Pancreas (tissue), 10 donors: ENCODE measurements around the gene ABCA1. TPM values are rescaled to one million over a fixed set of nuclear protein-coding genes. Genes with fewer than 3 reads are reported as not detected.

Experiments used
- ATAC-seq, 4 donors: fragments of 200-7000 bp; cut with Tn5 transposase; one replicate each; pipeline versions ENCODE4 v1.8.0 to v1.9.1; 2020; ENCODE audit warnings: mild to moderate bottlenecking in 4 of 4, moderate library complexity in 4 of 4
- DNase-seq, 6 donors: peaks; one replicate each; pipeline ENCODE4 v3.0.0-alpha.2; 2020
- FAIRE-seq: peaks from 2 replicates; lab custom pipeline; 2012; peaks lifted over from hg19 to GRCh38; lab: Jason Lieb, UNC
- H3K27ac ChIP-seq, 4 donors: fragments of 200-600 bp; sonication (generic); 1 replicate in 3 of 4; 2 replicates in 1 of 4; pipeline versions ENCODE4 v1.5.0 to v1.8.0; 2020
- H3K27me3 ChIP-seq, 4 donors: fragments of 200-600 bp; one replicate each; pipeline ENCODE4 v1.8.0; 2021
- H3K36me3 ChIP-seq, 3 donors: fragments of 200-600 bp; sonication (generic) in 1 of 3; one replicate each; pipeline versions ENCODE4 v1.5.0 to v1.8.0; 2020 to 2021
- H3K4me1 ChIP-seq, 3 donors: fragments of 200-600 bp; one replicate each; pipeline ENCODE4 v1.8.0; 2021
- H3K4me3 ChIP-seq, 4 donors: fragments of 200-600 bp; sonication (generic) in 2 of 4; one replicate each; pipeline versions ENCODE4 v1.5.0 to v1.8.0; 2020 to 2021
- H3K9me3 ChIP-seq, 4 donors: fragments of 200-600 bp; one replicate each; pipeline ENCODE4 v1.8.0; 2021
- WGBS, 2 donors: extraction: QIAGEN DNeasy Blood & Tissue Kit; methylation state at CpG; one replicate each; pipeline ENCODE4 v1.1.7; 2013; 5-methylcytosine and 5-hydroxymethylcytosine counted together
- intact Hi-C, 3 donors: fragments of 100-400 bp; cut with DNase I; formaldehyde crosslinking; loops; one replicate each; pipeline versions ENCODE4 v1.11.1 to v1.14.2; 2022
- polyA plus RNA-seq, 2 donors: library from polyadenylated mRNA; stranded (reverse); fragments of 200-250 nt; gene quantifications; one replicate each; pipeline ENCODE4 v1.2.3, GENCODE V29; 2013
- total RNA-seq, 6 donors: library from RNA; stranded (reverse); fragmentation: NEBNext Ultra II Directional in 4 of 6; extraction: Animal tissue kit (Norgen Biotek cat#: 25700) in 4 of 6; gene quantifications; one replicate each; pipeline versions ENCODE4 v1.2.1 to v1.2.4, GENCODE V29; 2021 to 2023
- TF ChIP-seq, protein P1 (sequence below), 4 donors: fragments of 200-600 bp; sonication (generic) in 3 of 4; IDR thresholded peaks; one replicate each; pipeline versions ENCODE4 v1.5.0 to v1.8.0; 2021; ENCODE audit warnings: antibody characterized with exemption in 4 of 4
- donor health status: healthy with polysubstance abuse.
- donor health status: DM: no; HTN: no; CAD: no; lungs with moderate emphysema.
- donor health status: DM: no; HTN: no; CAD: no.
- donor health status: control.
- donor health status: control.
- donor health status: Bipolar disorder and iron deficiency.
- donor health status: DM: yes; HTN: yes; CAD: no.
- donor health status: DM: no; HTN: no; CAD: no.
- donor health status: DM: no; HTN: no; CAD: no.
- donor health status: DM: yes; HTN: yes; CAD: no.

Gene ABCA1
- total and polyA plus RNA-seq, 8 donors, result 3.2 to 20.4 (median 8.6) TPM

DNA sequence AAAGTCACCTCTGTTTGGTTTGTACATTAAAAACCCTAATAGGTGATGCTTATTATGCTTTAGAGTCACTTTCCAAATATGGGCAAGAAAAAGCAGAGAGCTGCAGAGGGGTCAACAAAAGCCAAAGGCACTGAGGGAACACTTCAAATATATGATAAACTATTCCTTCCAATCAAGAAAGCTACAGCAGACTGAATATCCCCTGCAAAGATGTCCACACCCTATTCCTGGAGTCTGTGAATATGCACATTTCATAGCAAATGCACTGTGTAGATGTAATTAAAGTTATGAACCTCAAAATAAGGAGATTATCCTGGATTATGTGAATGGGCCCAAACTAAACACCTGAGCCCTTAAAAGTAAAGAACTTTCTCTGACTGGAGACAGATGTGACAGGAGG lies 74.3 kb downstream of the ABCA1 start:
- H3K9me3 ChIP-seq, result no peaks in the 10 kb centered on the region
- TF ChIP-seq, protein P1, sequence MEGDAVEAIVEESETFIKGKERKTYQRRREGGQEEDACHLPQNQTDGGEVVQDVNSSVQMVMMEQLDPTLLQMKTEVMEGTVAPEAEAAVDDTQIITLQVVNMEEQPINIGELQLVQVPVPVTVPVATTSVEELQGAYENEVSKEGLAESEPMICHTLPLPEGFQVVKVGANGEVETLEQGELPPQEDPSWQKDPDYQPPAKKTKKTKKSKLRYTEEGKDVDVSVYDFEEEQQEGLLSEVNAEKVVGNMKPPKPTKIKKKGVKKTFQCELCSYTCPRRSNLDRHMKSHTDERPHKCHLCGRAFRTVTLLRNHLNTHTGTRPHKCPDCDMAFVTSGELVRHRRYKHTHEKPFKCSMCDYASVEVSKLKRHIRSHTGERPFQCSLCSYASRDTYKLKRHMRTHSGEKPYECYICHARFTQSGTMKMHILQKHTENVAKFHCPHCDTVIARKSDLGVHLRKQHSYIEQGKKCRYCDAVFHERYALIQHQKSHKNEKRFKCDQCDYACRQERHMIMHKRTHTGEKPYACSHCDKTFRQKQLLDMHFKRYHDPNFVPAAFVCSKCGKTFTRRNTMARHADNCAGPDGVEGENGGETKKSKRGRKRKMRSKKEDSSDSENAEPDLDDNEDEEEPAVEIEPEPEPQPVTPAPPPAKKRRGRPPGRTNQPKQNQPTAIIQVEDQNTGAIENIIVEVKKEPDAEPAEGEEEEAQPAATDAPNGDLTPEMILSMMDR (IDR thresholded peaks at IDR 0.05), result no peak
- peaks cover 3 to 7% (median 6%) of the 10 kb centered on the region in 3 donors for H3K4me1 ChIP-seq
- no peak for ATAC-seq
- H3K27me3 ChIP-seq, result no peaks in the 10 kb centered on the region
- no peak overlapping the region for H3K4me3 ChIP-seq
- H3K27ac ChIP-seq, result no peak overlapping the region
- no peak for DNase-seq
- no peak for FAIRE-seq
- intact Hi-C loops, result no loop called here
- no peaks in the 10 kb centered on the region for H3K36me3 ChIP-seq

DNA sequence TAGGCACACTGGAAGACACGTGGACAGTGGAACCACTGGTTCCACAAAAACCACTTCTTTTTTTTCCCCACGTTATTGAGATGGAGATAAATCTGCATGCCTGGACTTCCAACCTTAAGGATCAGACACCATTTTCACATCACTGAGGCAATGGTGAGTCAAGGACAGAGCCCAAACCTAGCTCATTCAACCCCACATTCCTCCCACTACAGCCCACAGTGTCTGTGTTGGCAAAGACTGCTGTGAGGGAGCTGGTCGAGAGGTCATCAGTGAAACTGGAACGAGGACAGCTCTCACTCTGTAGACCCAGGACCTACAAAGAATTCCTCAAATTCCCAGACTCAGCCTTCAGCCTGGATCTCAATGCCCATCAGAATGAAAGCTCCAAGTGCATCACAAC lies 74.8 kb downstream of the ABCA1 start:
- FAIRE-seq, result no peak
- no peak overlapping the region for H3K4me3 ChIP-seq
- intact Hi-C loops, result no loop called here

DNA sequence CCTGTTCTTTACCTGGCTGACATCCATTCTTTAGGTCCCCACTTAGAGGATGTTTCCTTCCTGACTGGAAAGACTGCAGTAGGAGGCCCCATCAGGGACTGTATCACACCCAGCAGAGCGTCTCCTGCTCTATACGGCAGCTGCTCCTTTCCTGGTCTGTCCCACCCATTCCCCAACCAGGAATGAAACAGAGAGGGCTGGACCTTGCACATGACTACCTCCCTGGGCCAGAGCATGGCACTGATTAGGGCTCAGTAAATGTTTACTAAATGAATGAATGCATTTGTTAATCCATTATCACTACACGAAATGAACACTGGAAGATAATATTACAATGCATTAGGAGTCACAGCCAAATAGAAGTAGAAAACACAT lies 76.4 kb downstream of the ABCA1 start:
- peaks cover 3 to 7% (median 6%) of the 10 kb centered on the region in 3 donors for H3K4me1 ChIP-seq

More for the DNA sequence above, 74.8 kb downstream of the ABCA1 start:
- TF ChIP-seq, protein P1 (IDR thresholded peaks at IDR 0.05), result no peak
- H3K27me3 ChIP-seq, result no peaks in the 10 kb centered on the region
- no peak overlapping the region for H3K27ac ChIP-seq
- H3K4me1 ChIP-seq, result peaks cover 3 to 7% (median 6%) of the 10 kb centered on the region in 3 donors
- DNase-seq (no peak), ATAC-seq (no peak)
- H3K36me3 ChIP-seq, result no peaks in the 10 kb centered on the region
- WGBS, 2 donors, result 78 to 83% methylated on average over 4 of the region's 4 CpGs
- H3K9me3 ChIP-seq, result no peaks in the 10 kb centered on the region

DNA sequence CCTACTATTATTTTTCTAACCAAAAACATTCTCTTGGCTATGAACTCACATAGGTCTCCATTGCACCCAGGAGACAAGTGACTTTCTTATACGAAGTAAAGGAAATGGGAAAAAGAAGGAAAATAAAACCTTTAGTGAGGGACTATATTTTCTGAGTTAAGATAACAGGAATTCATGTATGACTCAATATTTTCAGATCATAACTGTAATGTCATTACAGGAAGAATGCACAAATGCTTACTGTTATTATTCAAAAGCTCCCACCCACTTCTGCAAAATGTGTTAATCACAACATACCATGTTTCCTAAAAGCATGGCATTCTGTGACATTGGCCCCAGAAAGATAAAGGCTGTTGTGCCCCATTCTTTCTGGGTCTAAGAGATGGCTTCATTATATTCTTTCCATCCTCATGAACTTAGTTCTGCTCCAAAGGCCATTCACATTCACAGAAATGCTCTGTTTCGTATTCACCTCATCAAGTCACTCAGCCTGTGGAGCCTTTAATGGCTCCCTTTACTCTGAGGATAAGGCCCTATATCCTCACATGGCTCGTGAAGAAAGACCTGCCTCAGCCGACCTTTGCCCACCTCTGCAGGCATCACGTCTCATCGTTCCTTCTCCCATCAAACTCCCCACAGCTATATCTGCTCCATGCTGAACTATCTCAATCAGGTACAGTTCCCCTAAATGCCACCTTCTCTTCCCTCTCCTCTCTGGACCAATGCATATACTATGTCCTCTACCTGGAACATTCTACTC lies 77.0 kb downstream of the ABCA1 start:
- intact Hi-C loops, result no loop called here
- H3K4me1 ChIP-seq, result peaks cover 2 to 3% (median 3%) of the 10 kb centered on the region in 3 donors
- no peaks in the 10 kb centered on the region for H3K36me3 ChIP-seq
- no peak overlapping the region for H3K4me3 ChIP-seq
- FAIRE-seq, result no peak
- no peak overlapping the region for H3K27ac ChIP-seq
- no peak for DNase-seq
- no peaks in the 10 kb centered on the region for H3K27me3 ChIP-seq
- ATAC-seq, result peak in 1 of 4 donors; percentile 47
- no peaks in the 10 kb centered on the region for H3K9me3 ChIP-seq
- WGBS, 2 donors, result 91 to 93% methylated on average over 6 of the region's 6 CpGs
- TF ChIP-seq, protein P1 (IDR thresholded peaks at IDR 0.05), result no peak

More for the DNA sequence above, 76.4 kb downstream of the ABCA1 start:
- H3K27ac ChIP-seq, result no peak overlapping the region
- intact Hi-C loops, result no loop called here
- H3K9me3 ChIP-seq, result no peaks in the 10 kb centered on the region
- no peak overlapping the region for H3K4me3 ChIP-seq
- peak in 1 of 4 donors; percentile 31 for ATAC-seq
- 55 to 65% methylated on average over 3 of the region's 3 CpGs for WGBS, 2 donors
- FAIRE-seq, result no peak
- H3K27me3 ChIP-seq, result no peaks in the 10 kb centered on the region
- TF ChIP-seq, protein P1 (IDR thresholded peaks at IDR 0.05), result no peak
- no peak for DNase-seq
- H3K36me3 ChIP-seq, result no peaks in the 10 kb centered on the region

DNA sequence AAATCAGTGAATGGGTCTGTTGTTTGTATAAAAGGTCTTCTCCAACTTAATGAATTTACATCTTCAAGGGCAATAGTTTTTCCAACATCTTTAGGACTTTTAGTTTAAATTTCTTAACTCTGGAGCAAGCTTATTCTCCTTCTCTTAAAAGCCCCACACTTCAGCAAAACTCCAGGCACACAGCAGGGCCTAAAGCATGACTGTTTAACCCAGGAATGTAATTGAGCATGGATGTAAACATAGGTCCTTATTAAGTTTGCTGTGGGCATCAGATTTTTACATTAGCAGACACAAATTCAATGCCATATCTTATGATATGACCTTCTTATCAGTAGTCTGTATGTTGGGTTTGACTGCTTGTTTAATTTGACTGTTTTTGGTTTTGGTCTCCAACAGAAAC lies 78.9 kb downstream of the ABCA1 start:
- TF ChIP-seq, protein P1 (IDR thresholded peaks at IDR 0.05), result no peak
- Histone ChIP-seq H3K27me3 (no peaks in the 10 kb centered on the region), H3K4me1 (no peaks in the 10 kb centered on the region), H3K4me3 (no peak overlapping the region), H3K9me3 (no peaks in the 10 kb centered on the region), H3K27ac (no peak overlapping the region), H3K36me3 (no peaks in the 10 kb centered on the region)
- DNase-seq, result no peak
- no peak for FAIRE-seq
- ATAC-seq, result no peak
- intact Hi-C loops, result no loop called here
